WTC11 (cell line): Measurements from ENCODE around the gene MGAT4A. TPM values are rescaled to one million over a fixed set of nuclear protein-coding genes. Genes with fewer than 3 reads are reported as not detected.

ENCODE experiments used
- ATAC-seq: fragments of 200-7000 bp; cut with Tn5 transposase; 2 replicates; pipeline ENCODE4 v1.10.0; 2021; ENCODE audit warnings: mild to moderate bottlenecking, moderate library complexity
- CTCF ChIA-PET: fragments of 300-600 bp; sonication (Branson Sonifier 250); formaldehyde crosslinking; loops from one replicate; lab custom pipeline; 2021; ENCODE audit warnings: antibody characterized with exemption; lab: Charles Lee
- POLR2A ChIA-PET: fragments of 350-600 bp; sonication (Branson Sonifier 250); formaldehyde crosslinking; loops from one replicate; lab custom pipeline; 2021; ENCODE audit warnings: antibody characterized with exemption; lab: Charles Lee
- DNase-seq: peaks from one replicate; pipeline ENCODE4 v3.0.0; 2021; ENCODE audit warnings: low spot score
- H3K27ac Mint-ChIP-seq: 2 replicates; pipeline ENCODE4 v1.8.0; 2021; ENCODE audit warnings: mixed read lengths
- H3K27me3 Mint-ChIP-seq: 2 replicates; pipeline ENCODE4 v1.8.0; 2021; ENCODE audit warnings: low read depth, mild to moderate bottlenecking, moderate library complexity, mixed read lengths
- H3K36me3 Mint-ChIP-seq: 2 replicates; pipeline ENCODE4 v1.8.0; 2021; ENCODE audit warnings: mixed read lengths
- H3K4me1 Mint-ChIP-seq: 2 replicates; pipeline ENCODE4 v1.8.0; 2022; ENCODE audit warnings: mixed read lengths
- H3K4me3 Mint-ChIP-seq: 2 replicates; pipeline ENCODE4 v1.8.0; 2021; ENCODE audit warnings: mild to moderate bottlenecking, moderate library complexity, mixed read lengths
- H3K9me3 Mint-ChIP-seq: 2 replicates; pipeline ENCODE4 v1.8.0; 2021; ENCODE audit warnings: mixed read lengths
- CREM ChIP-seq: sonication (generic); formaldehyde crosslinking; IDR thresholded peaks from 2 replicates; pipeline ENCODE4 v1.8.1; 2022; ENCODE audit warnings: mild to moderate bottlenecking, missing genetic modification reagents, moderate library complexity
- HMGA2 ChIP-seq: fragments of 250-450 bp; sonication (Bioruptor Pico); IDR thresholded peaks from 2 replicates; pipeline ENCODE4 v1.4.0; 2021; ENCODE audit warnings: mild to moderate bottlenecking, moderate library complexity
- JAZF1 ChIP-seq: fragments of 250-450 bp; sonication (Bioruptor Pico); IDR thresholded peaks from 2 replicates; pipeline ENCODE4 v1.9.0; 2021; ENCODE audit warnings: moderate library complexity, mild to moderate bottlenecking, inconsistent platforms
- KAT7 ChIP-seq: sonication (generic); formaldehyde crosslinking; IDR thresholded peaks from 2 replicates; pipeline ENCODE4 v1.8.1; 2023; ENCODE audit warnings: missing genetic modification reagents, mild to moderate bottlenecking, borderline replicate concordance
- ZNF138 ChIP-seq: sonication (generic); formaldehyde crosslinking; conservative IDR thresholded peaks from 2 replicates; pipeline ENCODE4 v1.8.1; 2022; ENCODE audit warnings: mild to moderate bottlenecking, moderate library complexity, missing genetic modification reagents
- ZNF232 ChIP-seq: sonication (generic); formaldehyde crosslinking; IDR thresholded peaks from 2 replicates; pipeline ENCODE4 v1.8.0; 2022; ENCODE audit warnings: mild to moderate bottlenecking, missing genetic modification reagents
- ZNF263 ChIP-seq: sonication (generic); formaldehyde crosslinking; IDR thresholded peaks from 2 replicates; pipeline ENCODE4 v1.8.1; 2022; ENCODE audit warnings: low read depth, mild to moderate bottlenecking, moderate library complexity, missing genetic modification reagents
- ZNF671 ChIP-seq: fragments of 250-450 bp; sonication (Bioruptor Pico); IDR thresholded peaks from 2 replicates; pipeline ENCODE4 v1.8.0; 2021; ENCODE audit warnings: mild to moderate bottlenecking
- total RNA-seq: library from RNA; stranded (reverse); gene quantifications from 3 replicates; pipeline ENCODE4 v1.2.3, GENCODE V29; 2021
- TF ChIP-seq, protein P1 (sequence below): sonication (generic); formaldehyde crosslinking; IDR thresholded peaks from 2 replicates; pipeline ENCODE4 v1.8.1; 2022; ENCODE audit warnings: mild to moderate bottlenecking, missing genetic modification reagents, moderate library complexity, borderline replicate concordance
- TF ChIP-seq, protein P2 (sequence below): sonication (generic); formaldehyde crosslinking; IDR thresholded peaks from 2 replicates; pipeline ENCODE4 v1.8.0; 2022; ENCODE audit warnings: mild to moderate bottlenecking, missing genetic modification reagents
- TF ChIP-seq, protein P3 (sequence below): sonication (generic); formaldehyde crosslinking; IDR thresholded peaks from 2 replicates; pipeline ENCODE4 v1.8.1; 2023; ENCODE audit warnings: mild to moderate bottlenecking, missing genetic modification reagents, moderate library complexity
- TF ChIP-seq, protein P4 (sequence below): fragments of 250-450 bp; sonication (Bioruptor Pico); IDR thresholded peaks from 2 replicates; pipeline ENCODE4 v1.9.0; 2021; ENCODE audit warnings: moderate library complexity, mild to moderate bottlenecking, inconsistent platforms, borderline replicate concordance
- TF ChIP-seq, protein P5 (sequence below): fragments of 250-450 bp; sonication (Bioruptor Pico); IDR thresholded peaks from 2 replicates; pipeline ENCODE4 v1.9.0; 2021; ENCODE audit warnings: mild to moderate bottlenecking
- TF ChIP-seq, protein P6 (sequence below): sonication (generic); formaldehyde crosslinking; IDR thresholded peaks from 2 replicates; pipeline ENCODE4 v1.8.1; 2023; ENCODE audit warnings: mild to moderate bottlenecking, missing genetic modification reagents, borderline replicate concordance
- TF ChIP-seq, protein P7 (sequence below): fragments of 250-450 bp; sonication (Bioruptor Pico); IDR thresholded peaks from 2 replicates; pipeline ENCODE4 v1.8.0; 2021; ENCODE audit warnings: mild to moderate bottlenecking
- TF ChIP-seq, protein P8 (sequence below): fragments of 250-450 bp; sonication (Bioruptor Pico); IDR thresholded peaks from 2 replicates; pipeline ENCODE4 v2.1.2; 2022; ENCODE audit warnings: mild to moderate bottlenecking, moderate library complexity
- TF ChIP-seq, protein P9 (sequence below): fragments of 200-600 bp; IDR thresholded peaks from 2 replicates; pipeline ENCODE4 v1.8.0; 2022; ENCODE audit warnings: antibody characterized with exemption

Gene MGAT4A
- total RNA-seq, 1 experiment from 2014 or later = 6.7 TPM

DNA sequence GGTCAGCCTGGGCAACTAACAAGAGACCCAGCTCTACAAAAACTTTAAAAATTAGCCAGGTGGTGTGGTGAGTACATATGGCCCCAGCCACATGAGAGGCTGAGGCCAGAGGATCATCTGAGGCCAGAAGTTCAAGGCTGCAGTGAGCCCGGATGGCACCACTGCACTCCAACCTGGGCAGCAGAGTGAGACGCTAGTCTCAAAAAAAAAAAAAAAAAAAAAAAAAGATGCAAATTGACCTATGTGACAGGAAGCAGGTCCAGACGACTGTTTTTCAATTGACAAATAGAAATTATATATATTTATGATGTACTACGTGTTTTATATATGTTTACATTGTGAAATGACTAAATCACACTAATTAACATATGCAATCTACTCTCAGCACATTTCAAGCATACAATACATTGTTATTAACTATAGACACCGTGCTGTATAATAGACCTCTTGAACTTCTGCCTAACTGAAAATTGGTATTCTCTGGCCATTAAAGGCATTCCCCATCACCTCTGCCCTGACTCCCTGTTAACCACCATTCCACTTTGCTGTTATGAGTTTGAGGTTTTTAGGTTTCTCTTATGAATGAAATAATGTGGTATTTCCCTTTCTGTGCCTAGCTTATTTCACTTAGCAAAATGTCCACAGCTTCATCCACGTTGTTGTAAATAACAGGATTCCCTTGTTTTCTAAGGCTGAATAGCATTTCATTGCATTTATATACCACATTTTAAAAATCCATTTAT lies 32.4 kb upstream of the MGAT4A start:
- no peak overlapping the region for H3K4me3 Mint-ChIP-seq
- no peak for DNase-seq
- TF ChIP-seq, protein P1, sequence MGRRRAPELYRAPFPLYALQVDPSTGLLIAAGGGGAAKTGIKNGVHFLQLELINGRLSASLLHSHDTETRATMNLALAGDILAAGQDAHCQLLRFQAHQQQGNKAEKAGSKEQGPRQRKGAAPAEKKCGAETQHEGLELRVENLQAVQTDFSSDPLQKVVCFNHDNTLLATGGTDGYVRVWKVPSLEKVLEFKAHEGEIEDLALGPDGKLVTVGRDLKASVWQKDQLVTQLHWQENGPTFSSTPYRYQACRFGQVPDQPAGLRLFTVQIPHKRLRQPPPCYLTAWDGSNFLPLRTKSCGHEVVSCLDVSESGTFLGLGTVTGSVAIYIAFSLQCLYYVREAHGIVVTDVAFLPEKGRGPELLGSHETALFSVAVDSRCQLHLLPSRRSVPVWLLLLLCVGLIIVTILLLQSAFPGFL (CRISPR knock-in tag) = no peak
- TF ChIP-seq, protein P2, sequence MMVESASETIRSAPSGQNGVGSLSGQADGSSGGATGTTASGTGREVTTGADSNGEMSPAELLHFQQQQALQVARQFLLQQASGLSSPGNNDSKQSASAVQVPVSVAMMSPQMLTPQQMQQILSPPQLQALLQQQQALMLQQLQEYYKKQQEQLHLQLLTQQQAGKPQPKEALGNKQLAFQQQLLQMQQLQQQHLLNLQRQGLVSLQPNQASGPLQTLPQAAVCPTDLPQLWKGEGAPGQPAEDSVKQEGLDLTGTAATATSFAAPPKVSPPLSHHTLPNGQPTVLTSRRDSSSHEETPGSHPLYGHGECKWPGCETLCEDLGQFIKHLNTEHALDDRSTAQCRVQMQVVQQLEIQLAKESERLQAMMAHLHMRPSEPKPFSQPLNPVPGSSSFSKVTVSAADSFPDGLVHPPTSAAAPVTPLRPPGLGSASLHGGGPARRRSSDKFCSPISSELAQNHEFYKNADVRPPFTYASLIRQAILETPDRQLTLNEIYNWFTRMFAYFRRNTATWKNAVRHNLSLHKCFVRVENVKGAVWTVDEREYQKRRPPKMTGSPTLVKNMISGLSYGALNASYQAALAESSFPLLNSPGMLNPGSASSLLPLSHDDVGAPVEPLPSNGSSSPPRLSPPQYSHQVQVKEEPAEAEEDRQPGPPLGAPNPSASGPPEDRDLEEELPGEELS = no peak
- TF ChIP-seq HMGA2 (CRISPR knock-in tag) = no peak
- TF ChIP-seq, protein P3, sequence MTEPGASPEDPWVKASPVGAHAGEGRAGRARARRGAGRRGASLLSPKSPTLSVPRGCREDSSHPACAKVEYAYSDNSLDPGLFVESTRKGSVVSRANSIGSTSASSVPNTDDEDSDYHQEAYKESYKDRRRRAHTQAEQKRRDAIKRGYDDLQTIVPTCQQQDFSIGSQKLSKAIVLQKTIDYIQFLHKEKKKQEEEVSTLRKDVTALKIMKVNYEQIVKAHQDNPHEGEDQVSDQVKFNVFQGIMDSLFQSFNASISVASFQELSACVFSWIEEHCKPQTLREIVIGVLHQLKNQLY (CRISPR knock-in tag) = no peak
- no peak for TF ChIP-seq JAZF1 (CRISPR knock-in tag)
- TF ChIP-seq, protein P4, sequence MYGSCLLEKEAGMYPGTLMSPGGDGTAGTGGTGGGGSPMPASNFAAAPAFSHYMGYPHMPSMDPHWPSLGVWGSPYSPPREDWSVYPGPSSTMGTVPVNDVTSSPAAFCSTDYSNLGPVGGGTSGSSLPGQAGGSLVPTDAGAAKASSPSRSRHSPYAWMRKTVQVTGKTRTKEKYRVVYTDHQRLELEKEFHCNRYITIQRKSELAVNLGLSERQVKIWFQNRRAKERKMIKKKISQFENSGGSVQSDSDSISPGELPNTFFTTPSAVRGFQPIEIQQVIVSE (CRISPR knock-in tag) = no peak
- no peaks in the 10 kb centered on the region for H3K36me3 Mint-ChIP-seq
- H3K4me1 Mint-ChIP-seq = peaks cover 7% of the 10 kb centered on the region
- ChIA-PET POLR2A (no interaction called here), CTCF (no interaction called here)
- ATAC-seq = no peak
- no peaks in the 10 kb centered on the region for H3K9me3 Mint-ChIP-seq
- H3K27ac Mint-ChIP-seq = no peak overlapping the region
- no peaks in the 10 kb centered on the region for H3K27me3 Mint-ChIP-seq

DNA sequence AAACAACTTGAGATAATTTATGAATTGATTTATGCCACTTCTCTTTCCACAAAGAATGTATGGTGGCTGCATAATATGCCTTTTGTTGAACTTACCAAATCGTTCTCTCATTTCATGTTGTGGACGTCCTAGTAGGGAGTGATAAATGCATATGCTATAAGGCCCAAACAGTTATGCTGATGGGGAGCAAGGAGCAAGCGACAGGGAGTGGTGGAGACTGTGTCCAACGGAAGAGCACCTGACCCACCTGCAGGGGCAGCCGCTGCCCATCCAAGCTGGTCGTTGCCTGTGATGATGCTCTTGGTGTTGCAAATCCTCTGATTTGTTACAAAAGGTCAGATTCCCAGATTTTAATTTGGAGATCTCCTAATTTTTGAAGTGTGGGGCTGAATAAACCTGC lies 31.0 kb upstream of the MGAT4A start:
- Mint-ChIP-seq H3K27ac (no peak overlapping the region), H3K9me3 (no peaks in the 10 kb centered on the region), H3K36me3 (no peaks in the 10 kb centered on the region), H3K4me3 (no peak overlapping the region), H3K27me3 (no peaks in the 10 kb centered on the region), H3K4me1 (peaks cover 7% of the 10 kb centered on the region)
- ChIA-PET POLR2A (no interaction called here), CTCF (no interaction called here)
- no peak for ATAC-seq
- DNase-seq = no peak
- TF ChIP-seq, protein P5, sequence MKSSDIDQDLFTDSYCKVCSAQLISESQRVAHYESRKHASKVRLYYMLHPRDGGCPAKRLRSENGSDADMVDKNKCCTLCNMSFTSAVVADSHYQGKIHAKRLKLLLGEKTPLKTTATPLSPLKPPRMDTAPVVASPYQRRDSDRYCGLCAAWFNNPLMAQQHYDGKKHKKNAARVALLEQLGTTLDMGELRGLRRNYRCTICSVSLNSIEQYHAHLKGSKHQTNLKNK (CRISPR knock-in tag) = no peak
- TF ChIP-seq, protein P6, sequence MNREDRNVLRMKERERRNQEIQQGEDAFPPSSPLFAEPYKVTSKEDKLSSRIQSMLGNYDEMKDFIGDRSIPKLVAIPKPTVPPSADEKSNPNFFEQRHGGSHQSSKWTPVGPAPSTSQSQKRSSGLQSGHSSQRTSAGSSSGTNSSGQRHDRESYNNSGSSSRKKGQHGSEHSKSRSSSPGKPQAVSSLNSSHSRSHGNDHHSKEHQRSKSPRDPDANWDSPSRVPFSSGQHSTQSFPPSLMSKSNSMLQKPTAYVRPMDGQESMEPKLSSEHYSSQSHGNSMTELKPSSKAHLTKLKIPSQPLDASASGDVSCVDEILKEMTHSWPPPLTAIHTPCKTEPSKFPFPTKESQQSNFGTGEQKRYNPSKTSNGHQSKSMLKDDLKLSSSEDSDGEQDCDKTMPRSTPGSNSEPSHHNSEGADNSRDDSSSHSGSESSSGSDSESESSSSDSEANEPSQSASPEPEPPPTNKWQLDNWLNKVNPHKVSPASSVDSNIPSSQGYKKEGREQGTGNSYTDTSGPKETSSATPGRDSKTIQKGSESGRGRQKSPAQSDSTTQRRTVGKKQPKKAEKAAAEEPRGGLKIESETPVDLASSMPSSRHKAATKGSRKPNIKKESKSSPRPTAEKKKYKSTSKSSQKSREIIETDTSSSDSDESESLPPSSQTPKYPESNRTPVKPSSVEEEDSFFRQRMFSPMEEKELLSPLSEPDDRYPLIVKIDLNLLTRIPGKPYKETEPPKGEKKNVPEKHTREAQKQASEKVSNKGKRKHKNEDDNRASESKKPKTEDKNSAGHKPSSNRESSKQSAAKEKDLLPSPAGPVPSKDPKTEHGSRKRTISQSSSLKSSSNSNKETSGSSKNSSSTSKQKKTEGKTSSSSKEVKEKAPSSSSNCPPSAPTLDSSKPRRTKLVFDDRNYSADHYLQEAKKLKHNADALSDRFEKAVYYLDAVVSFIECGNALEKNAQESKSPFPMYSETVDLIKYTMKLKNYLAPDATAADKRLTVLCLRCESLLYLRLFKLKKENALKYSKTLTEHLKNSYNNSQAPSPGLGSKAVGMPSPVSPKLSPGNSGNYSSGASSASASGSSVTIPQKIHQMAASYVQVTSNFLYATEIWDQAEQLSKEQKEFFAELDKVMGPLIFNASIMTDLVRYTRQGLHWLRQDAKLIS (CRISPR knock-in tag) = no peak
- TF ChIP-seq, protein P7, sequence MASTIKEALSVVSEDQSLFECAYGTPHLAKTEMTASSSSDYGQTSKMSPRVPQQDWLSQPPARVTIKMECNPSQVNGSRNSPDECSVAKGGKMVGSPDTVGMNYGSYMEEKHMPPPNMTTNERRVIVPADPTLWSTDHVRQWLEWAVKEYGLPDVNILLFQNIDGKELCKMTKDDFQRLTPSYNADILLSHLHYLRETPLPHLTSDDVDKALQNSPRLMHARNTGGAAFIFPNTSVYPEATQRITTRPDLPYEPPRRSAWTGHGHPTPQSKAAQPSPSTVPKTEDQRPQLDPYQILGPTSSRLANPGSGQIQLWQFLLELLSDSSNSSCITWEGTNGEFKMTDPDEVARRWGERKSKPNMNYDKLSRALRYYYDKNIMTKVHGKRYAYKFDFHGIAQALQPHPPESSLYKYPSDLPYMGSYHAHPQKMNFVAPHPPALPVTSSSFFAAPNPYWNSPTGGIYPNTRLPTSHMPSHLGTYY (CRISPR knock-in tag) = no peak
- TF ChIP-seq ZNF138 (CRISPR knock-in tag) (no peak), ZNF671 (CRISPR knock-in tag) (no peak), KAT7 (CRISPR knock-in tag) (no peak), ZNF232 (no peak), CREM (CRISPR knock-in tag) (no peak), ZNF263 (no peak)
- TF ChIP-seq, protein P8, sequence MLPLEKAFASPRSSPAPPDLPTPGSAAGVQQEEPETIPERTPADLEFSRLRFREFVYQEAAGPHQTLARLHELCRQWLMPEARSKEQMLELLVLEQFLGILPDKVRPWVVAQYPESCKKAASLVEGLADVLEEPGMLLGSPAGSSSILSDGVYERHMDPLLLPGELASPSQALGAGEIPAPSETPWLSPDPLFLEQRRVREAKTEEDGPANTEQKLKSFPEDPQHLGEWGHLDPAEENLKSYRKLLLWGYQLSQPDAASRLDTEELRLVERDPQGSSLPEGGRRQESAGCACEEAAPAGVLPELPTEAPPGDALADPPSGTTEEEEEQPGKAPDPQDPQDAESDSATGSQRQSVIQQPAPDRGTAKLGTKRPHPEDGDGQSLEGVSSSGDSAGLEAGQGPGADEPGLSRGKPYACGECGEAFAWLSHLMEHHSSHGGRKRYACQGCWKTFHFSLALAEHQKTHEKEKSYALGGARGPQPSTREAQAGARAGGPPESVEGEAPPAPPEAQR (CRISPR knock-in tag) = no peak
- TF ChIP-seq, protein P9, sequence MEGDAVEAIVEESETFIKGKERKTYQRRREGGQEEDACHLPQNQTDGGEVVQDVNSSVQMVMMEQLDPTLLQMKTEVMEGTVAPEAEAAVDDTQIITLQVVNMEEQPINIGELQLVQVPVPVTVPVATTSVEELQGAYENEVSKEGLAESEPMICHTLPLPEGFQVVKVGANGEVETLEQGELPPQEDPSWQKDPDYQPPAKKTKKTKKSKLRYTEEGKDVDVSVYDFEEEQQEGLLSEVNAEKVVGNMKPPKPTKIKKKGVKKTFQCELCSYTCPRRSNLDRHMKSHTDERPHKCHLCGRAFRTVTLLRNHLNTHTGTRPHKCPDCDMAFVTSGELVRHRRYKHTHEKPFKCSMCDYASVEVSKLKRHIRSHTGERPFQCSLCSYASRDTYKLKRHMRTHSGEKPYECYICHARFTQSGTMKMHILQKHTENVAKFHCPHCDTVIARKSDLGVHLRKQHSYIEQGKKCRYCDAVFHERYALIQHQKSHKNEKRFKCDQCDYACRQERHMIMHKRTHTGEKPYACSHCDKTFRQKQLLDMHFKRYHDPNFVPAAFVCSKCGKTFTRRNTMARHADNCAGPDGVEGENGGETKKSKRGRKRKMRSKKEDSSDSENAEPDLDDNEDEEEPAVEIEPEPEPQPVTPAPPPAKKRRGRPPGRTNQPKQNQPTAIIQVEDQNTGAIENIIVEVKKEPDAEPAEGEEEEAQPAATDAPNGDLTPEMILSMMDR = no peak
